IMR-90 (cell line): ENCODE measurements around the gene MPIG6B. TPM values are rescaled to one million over a fixed set of nuclear protein-coding genes. Genes with fewer than 3 reads are reported as not detected.

Experiments
- ATAC-seq: fragments of 200-7000 bp; cut with Tn5 transposase; 2 replicates; pipeline ENCODE4 v1.9.1; 2020; ENCODE audit warnings: low read depth, mild to moderate bottlenecking, moderate library complexity
- BruUV-seq: library from RNA; stranded (reverse); fragments of 400-500 nt; replicated peaks from 2 replicates; lab custom pipeline; 2021; lab: Mats Ljungman, UMichigan
- CTCF ChIA-PET: fragments of 300-600 bp; formaldehyde crosslinking; extraction: SDS; loops from one replicate; lab custom pipeline; 2021; ENCODE audit warnings: antibody characterized with exemption; lab: Yijun Ruan, JAX
- POLR2A ChIA-PET: fragments of 300-600 bp; sonication (Branson Sonifier 250); formaldehyde crosslinking; loops from one replicate; lab custom pipeline; 2022; ENCODE audit warnings: antibody characterized with exemption; ENCODE audit not compliant: unreplicated experiment; lab: Charles Lee
- DNase-seq: peaks from one replicate; pipeline ENCODE4 v3.0.0; 2013
- H2AFZ ChIP-seq: replicated peaks from 2 replicates; pipeline ENCODE3; 2013; ENCODE audit warnings: low read length, mild to moderate bottlenecking; ENCODE audit not compliant: poor library complexity
- H2AK5ac ChIP-seq: 2 replicates; pipeline ENCODE4 v1.6.1; 2013; ENCODE audit warnings: low read depth, low read length, inconsistent platforms
- H2AK9ac ChIP-seq: replicated peaks from 2 replicates; pipeline ENCODE3; 2013; ENCODE audit warnings: mild to moderate bottlenecking, low read depth, low read length, moderate library complexity; ENCODE audit not compliant: poor library complexity
- H2BK120ac ChIP-seq: 2 replicates; pipeline ENCODE4 v1.6.1; 2013; ENCODE audit warnings: low read depth, low read length, inconsistent platforms
- H2BK15ac ChIP-seq: 3 replicates; pipeline ENCODE4 v1.6.1; 2013; ENCODE audit warnings: low read depth, low read length, inconsistent platforms
- H2BK20ac ChIP-seq: 2 replicates; pipeline ENCODE4 v1.6.1; 2013; ENCODE audit warnings: low read depth, mild to moderate bottlenecking, inconsistent platforms, low read length, moderate library complexity
- H2BK5ac ChIP-seq: 2 replicates; pipeline ENCODE4 v1.6.1; 2013; ENCODE audit warnings: mild to moderate bottlenecking, low read depth, low read length, inconsistent platforms; ENCODE audit not compliant: poor library complexity, severe bottlenecking
- H3K14ac ChIP-seq: replicated peaks from 2 replicates; pipeline ENCODE4 v1.6.1; 2013; ENCODE audit warnings: low read depth, low read length, inconsistent platforms
- H3K18ac ChIP-seq: 2 replicates; pipeline ENCODE4 v1.6.1; 2013; ENCODE audit warnings: low read depth, low read length, control low read depth
- H3K23ac ChIP-seq: 2 replicates; pipeline ENCODE4 v1.6.1; 2013; ENCODE audit warnings: low read depth, low read length, inconsistent platforms
- H3K27ac ChIP-seq: 2 replicates; pipeline ENCODE4 v1.5.1; 2013; ENCODE audit warnings: mild to moderate bottlenecking, control low read depth, low read length; ENCODE audit not compliant: insufficient read depth
- H3K27me3 ChIP-seq: 2 replicates; pipeline ENCODE4 v1.6.1; 2013; ENCODE audit warnings: low read length; ENCODE audit not compliant: control insufficient read depth, insufficient read depth
- H3K36me3 ChIP-seq: 2 replicates; pipeline ENCODE4 v1.6.1; 2013; ENCODE audit warnings: low read length, mixed read lengths; ENCODE audit not compliant: control insufficient read depth, insufficient read depth
- H3K4ac ChIP-seq: 2 replicates; pipeline ENCODE4 v1.6.1; 2013; ENCODE audit warnings: low read depth, low read length, inconsistent platforms
- H3K4me1 ChIP-seq: 2 replicates; pipeline ENCODE4 v1.6.1; 2013; ENCODE audit warnings: low read length, mixed read lengths; ENCODE audit not compliant: control insufficient read depth, insufficient read depth
- H3K4me2 ChIP-seq: 2 replicates; pipeline ENCODE4 v1.6.1; 2013; ENCODE audit warnings: low read depth, mild to moderate bottlenecking, control low read depth, low read length, moderate library complexity
- H3K4me3 ChIP-seq: 2 replicates; pipeline ENCODE4 v1.5.1; 2013; ENCODE audit warnings: low read depth, mild to moderate bottlenecking, control low read depth, low read length, moderate library complexity; ENCODE audit not compliant: insufficient read depth
- H3K56ac ChIP-seq: 2 replicates; pipeline ENCODE4 v1.6.1; 2013; ENCODE audit warnings: low read length, inconsistent platforms; ENCODE audit not compliant: insufficient read depth; ENCODE audit errors: extremely low read depth
- H3K79me1 ChIP-seq, 2 experiments: 2 replicates each; pipeline ENCODE4 v1.6.1; 2013; ENCODE audit warnings: low read length in 2 of 2, inconsistent platforms in 1 of 2, low read depth in 1 of 2
- H3K9ac ChIP-seq: 2 replicates; pipeline ENCODE4 v1.6.1; 2013; ENCODE audit warnings: low read depth, low read length, control low read depth
- H3K9me1 ChIP-seq: 2 replicates; pipeline ENCODE4 v1.6.1; 2013; ENCODE audit warnings: low read length, inconsistent platforms; ENCODE audit not compliant: insufficient read depth
- H3K9me3 ChIP-seq: 2 replicates; pipeline ENCODE4 v1.6.1; 2013; ENCODE audit warnings: low read length; ENCODE audit not compliant: control insufficient read depth, insufficient read depth
- H4K20me1 ChIP-seq: 2 replicates; pipeline ENCODE4 v1.6.1; 2013; ENCODE audit warnings: low read length, inconsistent platforms; ENCODE audit not compliant: insufficient read depth
- H4K5ac ChIP-seq: 2 replicates; pipeline ENCODE4 v1.6.1; 2013; ENCODE audit warnings: mild to moderate bottlenecking, low read depth, low read length, control low read depth
- H4K8ac ChIP-seq, 2 experiments: 2 replicates each; pipeline ENCODE4 v1.6.1; 2013; ENCODE audit warnings: low read depth in 2 of 2, low read length in 2 of 2, control low read depth in 1 of 2, inconsistent platforms in 1 of 2
- H4K91ac ChIP-seq: 2 replicates; pipeline ENCODE4 v1.6.1; 2013; ENCODE audit warnings: low read depth, low read length, inconsistent platforms; ENCODE audit not compliant: insufficient read depth
- ELK1 ChIP-seq: fragments of 150-350 bp; IDR thresholded peaks from 2 replicates; pipeline ENCODE4 v1.6.1; 2016; ENCODE audit warnings: low read depth, mild to moderate bottlenecking, low read length, moderate library complexity, borderline replicate concordance
- MAZ ChIP-seq: IDR thresholded peaks from 2 replicates; pipeline ENCODE4 v1.6.1; 2012; ENCODE audit warnings: low read depth, mild to moderate bottlenecking, low read length, improper control_type of control experiment, moderate library complexity, borderline replicate concordance
- RFX5 ChIP-seq: IDR thresholded peaks from 2 replicates; pipeline ENCODE4 v1.8.0; 2012; ENCODE audit warnings: low read depth, mild to moderate bottlenecking, low read length, moderate library complexity
- USF2 ChIP-seq: fragments of 150-350 bp; IDR thresholded peaks from 2 replicates; pipeline ENCODE4 v1.6.1; 2017; ENCODE audit warnings: mild to moderate bottlenecking, antibody characterized with exemption, low read length, low read depth
- WGBS, 2 experiments: methylation state at CpG; one replicate each; pipeline versions ENCODE4 v1.1.5 to v1.1.7; 2013; ENCODE audit warnings: missing lambda C conversion rate in 2 of 2; ENCODE audit not compliant: insufficient read length in 1 of 2; ENCODE audit errors: extremely low coverage in 2 of 2; 5-methylcytosine and 5-hydroxymethylcytosine counted together
- dilution Hi-C: fragments of 300-500 bp; cut with HindIII; formaldehyde crosslinking; loops from one replicate; pipeline ENCODE4 v1.14.3; 2018; ENCODE audit warnings: low sequenced_read_pairs; ENCODE audit not compliant: unreplicated experiment
- in situ Hi-C: fragments of 300-500 bp; cut with MboI; formaldehyde crosslinking; loops from 3 replicates; pipeline ENCODE4 v1.14.3; 2019; ENCODE audit warnings: low sequenced_read_pairs, inconsistent platforms, mixed read lengths
- intact Hi-C: fragments of 100-400 bp; cut with micrococcal nuclease; formaldehyde crosslinking; loops from 2 replicates; pipeline ENCODE4 v1.10.0; 2022
- polyA plus RNA-seq, 3 experiments: library from polyadenylated mRNA; depleted of rRNA; stranded (reverse); fragments of >200 nt; gene quantifications; 2 replicates each; pipeline ENCODE4 v1.2.3, GENCODE V29; 2012; ENCODE audit warnings: low replicate concordance in 1 of 3
- total RNA-seq: library from RNA; depleted of rRNA; stranded (reverse); fragments of >200 nt; gene quantifications from 2 replicates; pipeline ENCODE4 v1.2.3, GENCODE V29; 2012

Gene MPIG6B
- total and polyA plus RNA-seq, 2 of the 4 experiments (the other 2 are of a cell fraction): not detected

- peaks cover 9% of the 10 kb centered on the region for H3K9me1 ChIP-seq
- dilution Hi-C loops (no loop called here), in situ Hi-C loops (no loop called here), intact Hi-C loops (no loop called here)
- no peaks in the 10 kb centered on the region for H3K27me3 ChIP-seq
- H3K4me2 ChIP-seq: no peak overlapping the region
- POLR2A ChIA-PET: no interaction called here
- no peak overlapping the region for H3K14ac ChIP-seq
- no peak overlapping the region for H2BK120ac ChIP-seq
- no peaks in the 10 kb centered on the region for H3K9me3 ChIP-seq
- H2BK20ac ChIP-seq: no peak overlapping the region
- no peak overlapping the region for H2BK5ac ChIP-seq
- CTCF ChIA-PET: no interaction called here
- ATAC-seq: no peak
- no TSS peak for BruUV-seq
- H3K36me3 ChIP-seq: no peaks in the 10 kb centered on the region
- H4K91ac ChIP-seq: no peak overlapping the region
- no peak for TF ChIP-seq ELK1
- TF ChIP-seq RFX5: no peak
- TF ChIP-seq MAZ: no peak
- no peak for TF ChIP-seq USF2
- no peak overlapping the region for H4K8ac ChIP-seq
- H3K4me3 ChIP-seq: no peak overlapping the region
- peak overlapping the region; percentile 70 for H2AK9ac ChIP-seq
- H3K23ac ChIP-seq: no peak overlapping the region
- no peak overlapping the region for H3K27ac ChIP-seq
- no peak overlapping the region for H3K9ac ChIP-seq
- H4K5ac ChIP-seq: no peak overlapping the region
- no peaks in the 10 kb centered on the region for H3K79me1 ChIP-seq
- H3K4me1 ChIP-seq: peaks cover 4% of the 10 kb centered on the region
- peak overlapping the region; percentile 72 for H2AFZ ChIP-seq
- no peak overlapping the region for H2BK15ac ChIP-seq
- H4K20me1 ChIP-seq: no peaks in the 10 kb centered on the region
- H3K4ac ChIP-seq: no peak overlapping the region
- no peak overlapping the region for H2AK5ac ChIP-seq
- H3K18ac ChIP-seq: no peak overlapping the region
- no peak overlapping the region for H3K56ac ChIP-seq
- DNase-seq: no peak
- whole genome bisulfite sequencing, 2 experiments: no CpG with 5 or more reads among the region's 6 CpGs
These were observed 44.0 kb downstream of the MPIG6B start for GRCh38 chr6:31767096-31767645.
